Subcutaneous adipose tissue (tissue), 4 donors: Measurements from ENCODE around the gene FNIP1. TPM values are rescaled to one million over a fixed set of nuclear protein-coding genes. Genes with fewer than 3 reads are reported as not detected.

Experiments
- total RNA-seq, 4 donors: library from RNA; depleted of rRNA; stranded (reverse); fragments of >200 nt; gene quantifications; one replicate each; pipeline ENCODE4 v1.1.0, GENCODE V29; 2016
- TF ChIP-seq, protein P1 (sequence below): fragments of 450-650 bp; IDR thresholded peaks from one replicate; pipeline ENCODE4 v1.5.1; 2016; ENCODE audit warnings: low read depth, mild to moderate bottlenecking, control low read depth, antibody characterized with exemption, moderate library complexity

FNIP1 gene
- total RNA-seq, 4 donors from 2014 or later = 47.3 to 90.8 (median 73.8) TPM

DNA sequence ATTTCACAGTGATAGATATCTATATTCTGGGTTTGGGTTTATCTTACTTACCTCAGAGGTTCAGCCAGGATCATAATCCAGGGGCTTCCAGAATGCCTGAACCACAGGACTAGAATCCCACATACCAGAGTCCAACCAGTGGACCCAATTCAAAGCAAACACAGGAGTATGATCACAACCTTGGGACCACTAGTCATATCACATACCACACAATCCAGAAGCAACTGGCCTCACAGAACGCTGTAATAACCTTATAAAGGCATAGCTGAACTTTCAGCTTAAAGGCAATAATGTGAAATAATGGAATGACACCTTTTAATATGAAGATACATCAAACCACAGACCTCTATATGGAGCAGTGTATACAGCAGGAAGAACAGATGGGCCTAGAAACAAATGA, 187.0 kb downstream of the FNIP1 start:
- TF ChIP-seq, protein P1, sequence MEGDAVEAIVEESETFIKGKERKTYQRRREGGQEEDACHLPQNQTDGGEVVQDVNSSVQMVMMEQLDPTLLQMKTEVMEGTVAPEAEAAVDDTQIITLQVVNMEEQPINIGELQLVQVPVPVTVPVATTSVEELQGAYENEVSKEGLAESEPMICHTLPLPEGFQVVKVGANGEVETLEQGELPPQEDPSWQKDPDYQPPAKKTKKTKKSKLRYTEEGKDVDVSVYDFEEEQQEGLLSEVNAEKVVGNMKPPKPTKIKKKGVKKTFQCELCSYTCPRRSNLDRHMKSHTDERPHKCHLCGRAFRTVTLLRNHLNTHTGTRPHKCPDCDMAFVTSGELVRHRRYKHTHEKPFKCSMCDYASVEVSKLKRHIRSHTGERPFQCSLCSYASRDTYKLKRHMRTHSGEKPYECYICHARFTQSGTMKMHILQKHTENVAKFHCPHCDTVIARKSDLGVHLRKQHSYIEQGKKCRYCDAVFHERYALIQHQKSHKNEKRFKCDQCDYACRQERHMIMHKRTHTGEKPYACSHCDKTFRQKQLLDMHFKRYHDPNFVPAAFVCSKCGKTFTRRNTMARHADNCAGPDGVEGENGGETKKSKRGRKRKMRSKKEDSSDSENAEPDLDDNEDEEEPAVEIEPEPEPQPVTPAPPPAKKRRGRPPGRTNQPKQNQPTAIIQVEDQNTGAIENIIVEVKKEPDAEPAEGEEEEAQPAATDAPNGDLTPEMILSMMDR = no peak

GRCh38 chr5:131608597-131608996, 188.2 kb downstream of the FNIP1 start:
- TF ChIP-seq, protein P1 = no peak

DNA sequence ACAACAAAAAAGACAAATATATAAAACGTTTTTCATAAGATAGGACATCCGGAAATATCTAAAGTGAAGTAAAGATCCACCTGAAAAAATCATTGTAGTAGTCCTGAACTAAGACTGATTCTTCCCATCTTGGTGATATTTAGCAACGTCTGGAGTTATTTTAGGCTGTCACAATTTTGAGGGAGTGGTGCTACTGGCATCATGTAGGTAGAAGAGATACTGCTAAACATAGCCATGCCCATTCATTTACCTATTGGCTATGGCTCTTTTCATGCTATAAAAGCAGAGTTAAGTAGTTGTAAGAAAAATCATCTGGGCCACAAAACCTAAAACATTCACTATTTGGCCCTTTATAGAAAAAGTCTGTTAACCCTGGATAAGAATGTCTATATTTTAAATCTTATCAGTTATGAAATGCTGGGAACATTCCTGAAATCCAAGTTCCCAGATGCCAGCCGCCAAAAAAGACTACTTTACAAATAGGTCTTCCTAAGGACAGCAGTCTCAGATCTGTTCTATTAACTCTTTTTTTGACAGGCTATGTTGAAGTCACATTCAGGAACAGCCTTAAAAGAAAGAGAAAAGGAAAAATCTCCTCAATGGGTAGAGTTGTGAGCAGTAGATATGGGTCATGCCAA, 188.8 kb downstream of the FNIP1 start:
- TF ChIP-seq, protein P1 = no peak

DNA sequence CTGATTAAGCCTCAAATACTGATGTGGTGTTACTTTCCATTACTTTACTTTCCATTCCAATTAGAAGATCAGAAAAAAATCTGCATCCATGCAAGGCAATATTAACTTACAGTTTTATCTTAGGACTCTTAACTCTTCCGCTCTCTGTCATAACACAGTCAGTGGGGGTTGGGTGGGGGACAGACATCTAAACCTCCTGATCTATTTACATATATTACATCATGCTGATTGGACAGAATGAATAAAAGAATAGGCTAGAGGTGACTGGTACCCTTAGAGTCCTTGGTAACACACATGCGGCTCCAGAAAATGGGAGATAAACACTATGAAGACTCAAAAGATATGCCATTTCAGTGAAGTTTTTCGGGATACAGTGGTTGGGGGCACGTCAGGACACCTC, 189.4 kb downstream of the FNIP1 start:
- TF ChIP-seq, protein P1 = no peak

DNA sequence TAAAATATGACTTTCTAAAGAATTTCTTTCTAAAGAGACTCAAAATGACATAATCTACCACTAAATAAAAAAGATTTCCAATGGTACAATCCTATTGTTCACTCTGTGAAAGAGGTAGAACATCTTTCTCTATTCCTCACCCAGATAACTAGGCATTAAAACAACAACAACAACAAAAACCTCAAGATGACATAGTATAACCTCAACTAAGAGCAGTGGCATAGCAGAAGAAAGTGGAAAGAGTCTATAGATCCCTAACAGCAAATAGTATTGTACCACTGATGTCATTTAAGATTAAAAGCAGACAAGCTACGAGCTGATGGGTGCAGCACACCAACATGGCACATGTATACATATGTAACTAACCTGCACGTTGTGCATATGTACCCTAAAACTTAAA, 191.7 kb downstream of the FNIP1 start:
- TF ChIP-seq, protein P1 = no peak

- TF ChIP-seq, protein P1 = no peak
Measured at GRCh38 chr5:131595088-131596033, 201.5 kb downstream of the FNIP1 start.

- TF ChIP-seq, protein P1 = no peak
Measured at GRCh38 chr5:131593921-131594320, 202.9 kb downstream of the FNIP1 start.

Other genes starting within 250 kb of the FNIP1 start
- gene RAPGEF6, start 161.8 kb downstream of the FNIP1 start, total RNA-seq = 10 to 100 TPM; 18.1 to 26.6 (median 22.0) TPM
- gene MEIKIN, start 148.6 kb upstream of the FNIP1 start, total RNA-seq = 1 to 10 TPM in 1 of 4 donors, not detected in 3; 1.5 TPM
- under 1 TPM in 2 of 4 donors, not detected in 2; 0.17 to 0.82 TPM for gene ACSL6, start 214.6 kb upstream of the FNIP1 start, total RNA-seq